HG02759 (cell line): ENCODE measurements around the gene MMGT1.

Experiments
- ATAC-seq: cut with Tn5 transposase; IDR thresholded peaks from one replicate; pipeline ENCODE4 v1.9.1; 2021; ENCODE audit warnings: mild to moderate bottlenecking, moderate library complexity; ENCODE audit not compliant: unreplicated experiment

Gene MMGT1

GRCh38 chrX:135927897-135928296 lies 45.9 kb downstream of the MMGT1 start:
- ATAC-seq, result no peak

- ATAC-seq, result no peak
Observed at GRCh38 chrX:135923353-135923752, 50.4 kb downstream of the MMGT1 start.

GRCh38 chrX:135920516-135920915 lies 53.3 kb downstream of the MMGT1 start:
- ATAC-seq, result peak; percentile 21

- no peak for ATAC-seq
Observed at GRCh38 chrX:135914404-135914803, 59.4 kb downstream of the MMGT1 start.
